Coronary artery (tissue), 2 donors: ENCODE measurements around the gene IKBKE.

Experiments
- DNase-seq: peaks from one replicate; pipeline ENCODE4 v3.0.0-alpha.2; 2017; ENCODE audit warnings: low spot score
- H3K27ac ChIP-seq, 2 donors: fragments of 200-600 bp; sonication (generic); one replicate each; pipeline ENCODE4 v1.5.1; 2016 to 2019
- H3K4me3 ChIP-seq: fragments of 200-600 bp; sonication (generic); 2 replicates; pipeline ENCODE4 v1.5.1; 2016; ENCODE audit warnings: mild to moderate bottlenecking, moderate library complexity
- TF ChIP-seq, protein P1 (sequence below): fragments of 200-600 bp; sonication (generic); IDR thresholded peaks from one replicate; pipeline ENCODE4 v1.5.1; 2019; ENCODE audit warnings: antibody characterized with exemption

IKBKE gene

DNA sequence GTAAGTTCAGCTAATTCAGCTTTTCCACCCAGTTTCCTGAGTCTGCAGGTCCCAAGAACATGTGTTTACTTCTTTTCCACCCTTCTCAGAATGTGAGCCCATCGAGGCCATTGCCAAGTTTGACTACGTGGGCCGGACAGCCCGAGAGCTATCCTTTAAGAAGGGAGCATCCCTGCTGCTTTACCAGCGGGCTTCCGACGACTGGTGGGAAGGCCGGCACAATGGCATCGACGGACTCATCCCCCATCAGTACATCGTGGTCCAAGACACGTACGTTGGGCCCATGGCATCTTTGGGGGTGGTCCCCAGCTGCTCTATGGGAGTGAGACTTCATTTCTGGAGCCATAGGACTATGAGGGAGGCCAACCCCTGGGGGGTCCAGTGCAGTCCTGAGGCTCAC, 17.2 kb upstream of the IKBKE start:
- Histone ChIP-seq H3K27ac (no peak overlapping the region), H3K4me3 (no peak overlapping the region)
- DNase-seq = no peak
- TF ChIP-seq, protein P1, sequence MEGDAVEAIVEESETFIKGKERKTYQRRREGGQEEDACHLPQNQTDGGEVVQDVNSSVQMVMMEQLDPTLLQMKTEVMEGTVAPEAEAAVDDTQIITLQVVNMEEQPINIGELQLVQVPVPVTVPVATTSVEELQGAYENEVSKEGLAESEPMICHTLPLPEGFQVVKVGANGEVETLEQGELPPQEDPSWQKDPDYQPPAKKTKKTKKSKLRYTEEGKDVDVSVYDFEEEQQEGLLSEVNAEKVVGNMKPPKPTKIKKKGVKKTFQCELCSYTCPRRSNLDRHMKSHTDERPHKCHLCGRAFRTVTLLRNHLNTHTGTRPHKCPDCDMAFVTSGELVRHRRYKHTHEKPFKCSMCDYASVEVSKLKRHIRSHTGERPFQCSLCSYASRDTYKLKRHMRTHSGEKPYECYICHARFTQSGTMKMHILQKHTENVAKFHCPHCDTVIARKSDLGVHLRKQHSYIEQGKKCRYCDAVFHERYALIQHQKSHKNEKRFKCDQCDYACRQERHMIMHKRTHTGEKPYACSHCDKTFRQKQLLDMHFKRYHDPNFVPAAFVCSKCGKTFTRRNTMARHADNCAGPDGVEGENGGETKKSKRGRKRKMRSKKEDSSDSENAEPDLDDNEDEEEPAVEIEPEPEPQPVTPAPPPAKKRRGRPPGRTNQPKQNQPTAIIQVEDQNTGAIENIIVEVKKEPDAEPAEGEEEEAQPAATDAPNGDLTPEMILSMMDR = no peak

DNA sequence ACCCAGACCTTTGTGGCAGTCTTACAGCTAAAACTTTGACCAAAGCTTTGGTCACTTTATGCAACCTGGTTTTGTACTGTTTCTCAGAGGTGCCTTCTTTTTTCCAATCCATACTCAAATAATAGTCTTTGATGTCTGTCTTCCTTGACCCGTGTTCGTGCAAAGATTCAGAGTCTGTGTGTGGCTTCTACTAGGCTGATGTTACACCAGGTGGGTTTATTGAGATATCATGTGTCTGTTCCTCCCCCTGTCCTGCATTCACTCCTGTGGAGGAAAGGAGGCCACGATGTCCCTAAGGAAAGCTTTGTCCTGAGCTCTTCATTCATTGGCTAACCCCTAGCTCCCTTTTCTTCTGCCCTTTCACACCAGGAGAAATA, 15.0 kb upstream of the IKBKE start:
- TF ChIP-seq, protein P1 = no peak
- no peak for DNase-seq
- no peak overlapping the region for H3K27ac ChIP-seq
- no peak overlapping the region for H3K4me3 ChIP-seq

DNA sequence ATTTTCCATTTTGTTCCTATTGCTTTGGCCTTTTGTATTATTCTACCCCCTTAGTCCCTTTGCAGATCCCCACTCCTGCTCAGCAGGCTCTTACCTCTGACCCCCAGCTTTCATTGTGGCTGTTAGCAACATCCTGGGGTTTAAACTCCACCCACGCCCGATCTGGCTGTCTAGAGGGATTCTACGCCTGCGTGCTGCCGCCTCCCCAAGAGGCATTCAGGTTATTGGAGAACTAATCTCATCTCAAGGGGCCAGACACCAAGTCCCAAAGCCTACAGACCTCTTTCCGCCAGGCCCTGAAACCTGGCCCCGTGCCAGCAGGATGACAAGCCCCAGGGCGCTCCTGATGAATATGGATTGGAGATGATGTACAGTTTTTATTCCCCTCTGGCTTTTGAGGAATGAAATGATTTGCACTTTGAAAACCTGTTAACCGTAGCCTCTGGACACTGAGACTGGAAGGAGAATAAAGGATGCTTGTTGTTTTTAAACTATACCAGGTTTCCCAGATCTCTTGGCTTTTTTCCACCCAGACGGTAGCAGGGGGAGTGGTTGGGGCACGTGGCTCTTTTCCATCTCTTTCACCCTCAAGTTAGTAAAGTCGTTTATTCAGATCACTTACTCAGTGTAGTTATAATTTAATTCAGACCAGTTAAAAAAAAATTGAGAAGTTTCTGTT, 14.5 kb upstream of the IKBKE start:
- DNase-seq = no peak
- Histone ChIP-seq H3K27ac (no peak overlapping the region), H3K4me3 (no peak overlapping the region)
- TF ChIP-seq, protein P1 = no peak

DNA sequence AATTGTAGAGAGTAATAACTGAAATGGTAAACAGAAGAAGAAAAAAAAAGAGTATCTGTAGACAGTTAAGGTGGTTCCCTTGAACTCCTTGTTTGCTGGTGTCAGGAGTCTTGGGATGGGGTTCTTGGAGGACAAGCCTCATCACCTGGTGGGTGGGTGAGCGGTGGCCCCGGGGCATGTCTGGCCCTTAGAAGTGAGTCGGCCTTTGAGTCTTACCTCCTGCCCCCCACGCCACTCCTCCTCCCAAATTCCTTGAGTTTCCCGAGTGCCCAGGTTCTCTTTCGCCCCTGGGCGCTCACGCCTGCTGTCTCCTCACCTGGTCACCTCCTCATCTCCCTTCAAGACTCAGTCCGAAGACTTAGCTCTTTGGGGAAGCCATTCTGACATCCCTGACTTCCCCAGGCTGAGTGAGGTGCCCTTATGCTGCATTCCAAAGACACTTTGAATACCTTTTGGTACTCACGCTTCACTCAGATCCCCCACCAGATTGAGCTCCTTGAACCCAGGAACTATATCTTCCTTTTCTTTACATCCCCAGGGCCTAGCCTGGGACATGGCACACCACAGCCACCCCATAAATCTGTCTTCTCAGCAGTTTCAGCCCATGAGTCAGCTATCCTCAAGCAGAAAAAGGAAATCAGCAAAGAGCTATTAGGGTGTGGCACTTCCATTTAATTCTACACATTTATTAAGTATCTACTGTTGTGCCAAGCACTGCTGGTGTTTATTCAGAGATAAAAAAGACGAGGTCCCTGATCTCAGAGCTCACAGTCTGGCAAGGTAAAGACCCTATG, 13.5 kb upstream of the IKBKE start:
- DNase-seq = no peak
- H3K4me3 ChIP-seq = no peak overlapping the region
- H3K27ac ChIP-seq = peak overlapping the region in 1 of 2 donors; percentile 44
- TF ChIP-seq, protein P1 = no peak

DNA sequence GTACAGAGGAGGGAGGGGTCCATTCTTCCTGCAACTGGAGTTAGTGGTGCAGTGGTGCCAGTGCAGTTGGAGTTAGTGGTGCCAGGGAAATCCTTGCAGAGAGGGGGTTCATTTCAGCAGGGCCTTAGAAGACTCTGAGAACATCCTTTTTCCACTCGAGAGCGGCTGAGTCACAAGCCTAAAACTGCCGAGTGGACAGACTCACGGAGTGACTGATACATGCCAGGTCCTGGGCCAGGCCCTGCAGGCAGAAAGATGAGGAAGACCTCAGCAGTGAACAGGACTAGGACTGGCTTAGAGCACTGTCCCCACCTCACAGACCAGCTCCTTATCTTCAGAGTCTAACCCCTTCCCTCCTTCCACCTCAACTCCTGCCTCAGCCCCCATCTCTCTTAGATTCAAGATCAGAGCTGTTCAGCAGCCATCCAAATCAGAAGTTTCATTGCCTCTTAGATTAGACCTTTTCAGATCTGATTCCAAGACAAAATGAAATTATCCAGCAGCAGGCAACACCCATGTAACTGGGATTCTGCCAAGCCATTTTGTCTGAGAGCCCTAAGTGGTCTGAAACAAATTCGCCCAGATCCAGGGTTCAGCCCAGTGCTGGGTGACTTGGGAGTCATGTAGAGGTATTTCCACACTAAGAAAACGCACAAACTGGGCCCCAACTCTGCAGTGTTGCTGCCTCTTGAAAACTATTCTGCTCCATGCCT, 12.7 kb upstream of the IKBKE start:
- peak overlapping the region in 1 of 2 donors; percentile 44 for H3K27ac ChIP-seq
- DNase-seq = no peak
- H3K4me3 ChIP-seq = no peak overlapping the region
- TF ChIP-seq, protein P1 = no peak

DNA sequence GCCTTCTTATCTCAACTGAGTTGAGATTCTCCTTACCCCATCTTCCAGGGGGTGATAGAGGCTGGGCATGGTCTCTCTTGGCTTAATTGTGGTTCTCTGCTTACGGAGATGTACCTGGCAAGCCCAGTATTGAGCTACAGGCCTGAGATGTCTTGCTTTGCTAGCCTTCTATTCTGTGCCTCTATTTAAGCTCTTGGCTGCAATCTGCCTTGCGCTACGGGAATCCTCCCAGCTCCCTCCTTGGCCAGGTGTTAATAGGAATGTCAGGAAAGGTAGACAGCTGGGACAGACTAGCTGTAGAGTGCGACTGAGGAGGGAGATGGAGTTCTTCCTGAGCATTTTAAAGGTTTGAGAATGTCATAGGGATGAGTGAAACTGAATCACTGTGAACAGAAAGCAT, 10.6 kb upstream of the IKBKE start:
- H3K27ac ChIP-seq = no peak overlapping the region
- TF ChIP-seq, protein P1 = no peak
- no peak for DNase-seq
- no peak overlapping the region for H3K4me3 ChIP-seq
